ENCODE data around the gene NRG4.
A peak's percentile ranks its signal among the peaks of the same experiment; 100 is the strongest.
"Not testable (repeated sequence)": the region's sequence is repeated elsewhere in the genome, so short reads cannot be mapped to it uniquely, and the experiment has no call there.

NRG4 gene

GRCh38 chr15:75921732-75922703, 90.2 kb downstream of the NRG4 start:
- Mint-ChIP-seq H3K9me3 (no peaks in the 10 kb centered on the region), H3K27me3 (ENCODE audit: low read depth) (no peaks in the 10 kb centered on the region), H3K4me1 (peaks cover 7% of the 10 kb centered on the region), H3K36me3 (ENCODE audit: low read depth) (peaks cover 41% of the 10 kb centered on the region), H3K27ac (peak overlapping the region in 1 of 3 experiments; percentile 24), H3K4me3 (no peak overlapping the region)
- TF ChIP-seq CTCF (IDR thresholded peaks at IDR 0.05; ENCODE audit: unreplicated experiment in 3 of 3): peak; percentile 33 to 50 (median 38)

GRCh38 chr15:75920079-75920478, 92.1 kb downstream of the NRG4 start:
- Mint-ChIP-seq H3K27me3 (ENCODE audit: low read depth) (no peaks in the 10 kb centered on the region), H3K9me3 (no peaks in the 10 kb centered on the region), H3K4me3 (no peak overlapping the region), H3K27ac (no peak overlapping the region), H3K4me1 (peaks cover 7% of the 10 kb centered on the region), H3K36me3 (ENCODE audit: low read depth) (peaks cover 32% of the 10 kb centered on the region)
- no peak for TF ChIP-seq CTCF (IDR thresholded peaks at IDR 0.05; ENCODE audit: unreplicated experiment in 3 of 3)

GRCh38 chr15:75918135-75918534, 94.1 kb downstream of the NRG4 start:
- H3K27me3 Mint-ChIP-seq (ENCODE audit: low read depth): no peaks in the 10 kb centered on the region
- no peak overlapping the region for H3K27ac Mint-ChIP-seq
- no peak for TF ChIP-seq CTCF (IDR thresholded peaks at IDR 0.05; ENCODE audit: unreplicated experiment in 3 of 3)
- H3K9me3 Mint-ChIP-seq: no peaks in the 10 kb centered on the region
- H3K36me3 Mint-ChIP-seq (ENCODE audit: low read depth): peaks cover 47% of the 10 kb centered on the region
- no peak overlapping the region for H3K4me3 Mint-ChIP-seq
- peaks cover 7% of the 10 kb centered on the region for H3K4me1 Mint-ChIP-seq

GRCh38 chr15:75916978-75917377, 95.2 kb downstream of the NRG4 start:
- peaks cover 10% of the 10 kb centered on the region for H3K9me3 Mint-ChIP-seq
- H3K4me3 Mint-ChIP-seq: no peak overlapping the region
- H3K27me3 Mint-ChIP-seq (ENCODE audit: low read depth): no peaks in the 10 kb centered on the region
- no peak for TF ChIP-seq CTCF (IDR thresholded peaks at IDR 0.05; ENCODE audit: unreplicated experiment in 3 of 3)
- H3K4me1 Mint-ChIP-seq: peaks cover under 1% of the 10 kb centered on the region
- H3K27ac Mint-ChIP-seq: no peak overlapping the region
- peaks cover 52% of the 10 kb centered on the region for H3K36me3 Mint-ChIP-seq (ENCODE audit: low read depth)

- not testable (repeated sequence) for H3K4me3 Mint-ChIP-seq; H3K4me1 Mint-ChIP-seq; H3K27ac Mint-ChIP-seq; H3K27me3 Mint-ChIP-seq (ENCODE audit: low read depth)
- H3K36me3 Mint-ChIP-seq (ENCODE audit: low read depth): peaks cover 59% of the 10 kb centered on the region
- peaks cover 32% of the 10 kb centered on the region for H3K9me3 Mint-ChIP-seq
These were observed 101.9 kb downstream of the NRG4 start for GRCh38 chr15:75910355-75910754.

- TF ChIP-seq CTCF (IDR thresholded peaks at IDR 0.05; ENCODE audit: unreplicated experiment in 3 of 3): no peak
- Mint-ChIP-seq H3K9me3 (peaks cover 7% of the 10 kb centered on the region), H3K27me3 (ENCODE audit: low read depth) (no peaks in the 10 kb centered on the region), H3K36me3 (ENCODE audit: low read depth) (peaks cover 27% of the 10 kb centered on the region), H3K4me1 (peaks cover 23% of the 10 kb centered on the region), H3K4me3 (peak overlapping the region; percentile 99), H3K27ac (peak overlapping the region in 1 of 3 experiments; percentile 21)
These were observed 107.0 kb downstream of the NRG4 start for GRCh38 chr15:75905231-75905630.
